ENCODE measurements around the gene CTDSPL.
A peak's percentile ranks its signal among the peaks of the same experiment; 100 is the strongest.

DNA sequence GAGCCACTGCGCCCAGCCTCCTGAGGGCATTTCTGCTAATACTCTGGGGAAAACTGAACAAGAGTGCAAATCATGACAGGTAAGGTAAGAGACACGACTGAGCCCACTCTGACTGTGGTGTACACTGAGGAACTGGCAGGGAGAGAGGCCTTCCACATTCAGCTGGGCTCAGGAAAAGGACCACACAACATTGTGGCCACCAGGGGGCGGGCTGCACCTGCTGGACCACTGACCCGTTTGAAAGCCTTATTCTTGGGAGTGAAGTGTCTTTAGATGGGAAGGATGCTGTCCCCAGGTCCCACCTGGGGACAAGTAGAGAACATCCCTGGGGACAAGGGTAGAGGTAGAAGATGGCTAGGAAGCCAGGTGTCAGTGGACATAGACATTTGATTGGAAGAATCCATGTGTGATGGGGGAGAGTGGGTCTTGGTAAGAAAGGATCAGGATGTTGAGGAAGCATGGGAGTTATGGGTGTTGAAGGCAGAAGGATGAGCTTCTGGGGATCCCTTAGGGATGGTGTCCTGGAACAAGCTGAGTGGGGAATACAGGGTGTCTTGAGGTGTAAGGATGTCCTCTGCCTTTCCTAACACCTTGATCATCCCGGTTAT lies 6.2 kb upstream of the CTDSPL start:
- no peak for TF ChIP-seq POLR2AphosphoS5 (IDR thresholded peaks at IDR 0.05; ENCODE audit: low read depth, low read length)
- TF ChIP-seq, protein P1, sequence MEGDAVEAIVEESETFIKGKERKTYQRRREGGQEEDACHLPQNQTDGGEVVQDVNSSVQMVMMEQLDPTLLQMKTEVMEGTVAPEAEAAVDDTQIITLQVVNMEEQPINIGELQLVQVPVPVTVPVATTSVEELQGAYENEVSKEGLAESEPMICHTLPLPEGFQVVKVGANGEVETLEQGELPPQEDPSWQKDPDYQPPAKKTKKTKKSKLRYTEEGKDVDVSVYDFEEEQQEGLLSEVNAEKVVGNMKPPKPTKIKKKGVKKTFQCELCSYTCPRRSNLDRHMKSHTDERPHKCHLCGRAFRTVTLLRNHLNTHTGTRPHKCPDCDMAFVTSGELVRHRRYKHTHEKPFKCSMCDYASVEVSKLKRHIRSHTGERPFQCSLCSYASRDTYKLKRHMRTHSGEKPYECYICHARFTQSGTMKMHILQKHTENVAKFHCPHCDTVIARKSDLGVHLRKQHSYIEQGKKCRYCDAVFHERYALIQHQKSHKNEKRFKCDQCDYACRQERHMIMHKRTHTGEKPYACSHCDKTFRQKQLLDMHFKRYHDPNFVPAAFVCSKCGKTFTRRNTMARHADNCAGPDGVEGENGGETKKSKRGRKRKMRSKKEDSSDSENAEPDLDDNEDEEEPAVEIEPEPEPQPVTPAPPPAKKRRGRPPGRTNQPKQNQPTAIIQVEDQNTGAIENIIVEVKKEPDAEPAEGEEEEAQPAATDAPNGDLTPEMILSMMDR (IDR thresholded peaks at IDR 0.05) = peak; percentile 90
